Measurements from ENCODE around the gene ZYG11A.

GRCh38 chr1:52880206-52880605 lies 37.6 kb downstream of the ZYG11A start:
- TF ChIP-seq ZNF324 (tag by site-specific recombination; IDR thresholded peaks at IDR 0.05) (no peak), ZNF184 (tag by site-specific recombination; IDR thresholded peaks at IDR 0.05) (no peak), CTCF (tag by site-specific recombination; IDR thresholded peaks at IDR 0.05) (no peak), ZNF521 (tag by site-specific recombination; IDR thresholded peaks at IDR 0.05) (no peak), ZNF514 (tag by site-specific recombination; IDR thresholded peaks at IDR 0.05) (no peak), ZNF266 (tag by site-specific recombination; IDR thresholded peaks at IDR 0.05; ENCODE audit: low read depth) (no peak), INSM2 (tag by site-specific recombination; IDR thresholded peaks at IDR 0.05) (no peak), ZNF350 (tag by site-specific recombination; IDR thresholded peaks at IDR 0.05) (no peak), ZNF791 (tag by site-specific recombination; IDR thresholded peaks at IDR 0.05) (no peak)
